Measurements from ENCODE around the gene NANOS2. TPM values are rescaled to one million over a fixed set of nuclear protein-coding genes. Genes with fewer than 3 reads are reported as not detected.

The NANOS2 gene
- total and polyA plus RNA-seq, 8 donors: not detected

GRCh38 chr19:45924891-45925447 is 10.4 kb upstream of the NANOS2 start:
- no peak for DNase-seq
- Histone ChIP-seq H3K4me3 (no peak overlapping the region), H3K4me1 (peaks cover 6 to 9% (median 7%) of the 10 kb centered on the region in 4 donors), H3K27ac (no peak overlapping the region), H3K27me3 (peaks cover 0 to 13% (median 0%) of the 10 kb centered on the region in 3 donors), H3K36me3 (no peaks in the 10 kb centered on the region), H3K9me3 (no peaks in the 10 kb centered on the region)
- WGBS, 5 donors: 52 to 69% (median 61%) methylated on average over 6 of the region's 6 CpGs
- intact Hi-C loops (cut with DNase I; ENCODE audit: low total_unique reads): no loop called here
- TF ChIP-seq EP300 (IDR thresholded peaks at IDR 0.05) (no peak), POLR2AphosphoS5 (IDR thresholded peaks at IDR 0.05) (no peak), POLR2A (IDR thresholded peaks at IDR 0.05) (no peak)
- TF ChIP-seq, protein P1, sequence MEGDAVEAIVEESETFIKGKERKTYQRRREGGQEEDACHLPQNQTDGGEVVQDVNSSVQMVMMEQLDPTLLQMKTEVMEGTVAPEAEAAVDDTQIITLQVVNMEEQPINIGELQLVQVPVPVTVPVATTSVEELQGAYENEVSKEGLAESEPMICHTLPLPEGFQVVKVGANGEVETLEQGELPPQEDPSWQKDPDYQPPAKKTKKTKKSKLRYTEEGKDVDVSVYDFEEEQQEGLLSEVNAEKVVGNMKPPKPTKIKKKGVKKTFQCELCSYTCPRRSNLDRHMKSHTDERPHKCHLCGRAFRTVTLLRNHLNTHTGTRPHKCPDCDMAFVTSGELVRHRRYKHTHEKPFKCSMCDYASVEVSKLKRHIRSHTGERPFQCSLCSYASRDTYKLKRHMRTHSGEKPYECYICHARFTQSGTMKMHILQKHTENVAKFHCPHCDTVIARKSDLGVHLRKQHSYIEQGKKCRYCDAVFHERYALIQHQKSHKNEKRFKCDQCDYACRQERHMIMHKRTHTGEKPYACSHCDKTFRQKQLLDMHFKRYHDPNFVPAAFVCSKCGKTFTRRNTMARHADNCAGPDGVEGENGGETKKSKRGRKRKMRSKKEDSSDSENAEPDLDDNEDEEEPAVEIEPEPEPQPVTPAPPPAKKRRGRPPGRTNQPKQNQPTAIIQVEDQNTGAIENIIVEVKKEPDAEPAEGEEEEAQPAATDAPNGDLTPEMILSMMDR (IDR thresholded peaks at IDR 0.05): no peak

DNA sequence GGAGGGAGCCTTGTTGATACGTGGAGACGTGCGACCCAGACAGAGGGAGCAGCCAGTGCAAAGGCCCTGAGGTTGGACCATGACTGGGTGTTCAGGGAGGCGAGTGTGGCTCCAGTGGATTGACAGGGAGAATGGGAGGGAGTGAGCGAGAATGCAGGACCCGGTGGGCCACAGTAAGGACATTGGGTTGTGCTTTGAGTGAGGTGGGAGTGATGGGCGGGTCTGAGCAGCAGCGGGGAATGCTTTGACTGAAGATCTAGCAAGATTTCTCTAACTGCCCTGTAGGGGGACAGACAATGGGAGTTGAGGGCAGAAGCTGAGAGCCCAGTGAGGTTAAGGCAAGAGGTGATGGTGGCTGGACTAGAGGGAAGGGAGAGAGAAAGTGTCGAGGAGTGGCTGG is 7.7 kb upstream of the NANOS2 start:
- intact Hi-C loops (cut with DNase I; ENCODE audit: low total_unique reads): no loop called here
- Histone ChIP-seq H3K9me3 (no peaks in the 10 kb centered on the region), H3K27ac (no peak overlapping the region), H3K4me3 (no peak overlapping the region), H3K27me3 (peaks cover 0 to 26% (median 5%) of the 10 kb centered on the region in 3 donors), H3K4me1 (no peaks in the 10 kb centered on the region), H3K36me3 (no peaks in the 10 kb centered on the region)
- TF ChIP-seq EP300 (IDR thresholded peaks at IDR 0.05): no peak
- TF ChIP-seq POLR2A (IDR thresholded peaks at IDR 0.05): no peak
- TF ChIP-seq POLR2AphosphoS5 (IDR thresholded peaks at IDR 0.05): no peak
- TF ChIP-seq, protein P1 (IDR thresholded peaks at IDR 0.05): no peak
- 51 to 63% (median 59%) methylated on average over 9 of the region's 9 CpGs for WGBS, 5 donors
- DNase-seq: no peak

- Histone ChIP-seq H3K27ac (no peak overlapping the region), H3K9me3 (no peaks in the 10 kb centered on the region), H3K27me3 (peaks cover 0 to 40% (median 5%) of the 10 kb centered on the region in 3 donors), H3K4me3 (no peak overlapping the region), H3K4me1 (no peaks in the 10 kb centered on the region), H3K36me3 (no peaks in the 10 kb centered on the region)
- no peak for DNase-seq
- TF ChIP-seq POLR2AphosphoS5 (IDR thresholded peaks at IDR 0.05) (no peak), POLR2A (IDR thresholded peaks at IDR 0.05) (no peak), EP300 (IDR thresholded peaks at IDR 0.05) (no peak)
- TF ChIP-seq, protein P1 (IDR thresholded peaks at IDR 0.05): no peak
- intact Hi-C loops (cut with DNase I; ENCODE audit: low total_unique reads): no loop called here
- 62 to 71% (median 70%) methylated on average over 7 to 8 of the region's 8 CpGs for WGBS, 5 donors
Observed at GRCh38 chr19:45920458-45920857, 5.9 kb upstream of the NANOS2 start.

- H3K36me3 ChIP-seq: no peaks in the 10 kb centered on the region
- TF ChIP-seq POLR2A (IDR thresholded peaks at IDR 0.05) (no peak), EP300 (IDR thresholded peaks at IDR 0.05) (no peak), POLR2AphosphoS5 (IDR thresholded peaks at IDR 0.05) (no peak)
- TF ChIP-seq, protein P1 (IDR thresholded peaks at IDR 0.05): no peak
- no peak overlapping the region for H3K27ac ChIP-seq
- no peak overlapping the region for H3K4me3 ChIP-seq
- DNase-seq: no peak
- no peaks in the 10 kb centered on the region for H3K9me3 ChIP-seq
- WGBS, 5 donors: 40 to 56% (median 54%) methylated on average over 7 of the region's 7 CpGs
- intact Hi-C loops (cut with DNase I; ENCODE audit: low total_unique reads): loop anchor here (10.0 kb wide), 1 partner anchor 85 kb away; no protein-coding TSS in a partner anchor
- no peaks in the 10 kb centered on the region for H3K4me1 ChIP-seq
- H3K27me3 ChIP-seq: peaks cover 0 to 45% (median 5%) of the 10 kb centered on the region in 3 donors
Observed at GRCh38 chr19:45919678-45920077, 5.1 kb upstream of the NANOS2 start.

All from stomach (tissue), 9 donors.